HepG2 (cell line): Measurements from ENCODE around the gene PRR29. TPM values are rescaled to one million over a fixed set of nuclear protein-coding genes. Genes with fewer than 3 reads are reported as not detected.
A peak's percentile ranks its signal among the peaks of the same experiment; 100 is the strongest.

Source experiments
- ATRX ChIP-seq: sonication (generic); formaldehyde crosslinking; IDR thresholded peaks from 2 replicates; pipeline ENCODE4 v1.4.0; 2020; ENCODE audit warnings: missing genetic modification reagents, borderline replicate concordance
- ELK4 ChIP-seq: sonication (generic); formaldehyde crosslinking; IDR thresholded peaks from 2 replicates; pipeline ENCODE4 v1.9.0; 2021; ENCODE audit warnings: missing genetic modification reagents, borderline replicate concordance
- FOXK2 ChIP-seq: fragments of 450-650 bp; IDR thresholded peaks from 2 replicates; pipeline ENCODE4 v1.6.1; 2016
- FOXM1 ChIP-seq: sonication (generic); formaldehyde crosslinking; IDR thresholded peaks from 2 replicates; pipeline ENCODE4 v1.5.0; 2020; ENCODE audit warnings: missing genetic modification reagents
- HES4 ChIP-seq: sonication (generic); formaldehyde crosslinking; IDR thresholded peaks from 2 replicates; pipeline ENCODE4 v1.9.0; 2021; ENCODE audit warnings: mild to moderate bottlenecking, missing genetic modification reagents, borderline replicate concordance
- KMT2B ChIP-seq: IDR thresholded peaks from 2 replicates; pipeline ENCODE4 v1.6.1; 2016; ENCODE audit warnings: missing genetic modification reagents, missing compliant biosample characterization
- MED8 ChIP-seq: sonication (generic); formaldehyde crosslinking; IDR thresholded peaks from 2 replicates; pipeline ENCODE4 v1.8.1; 2023; ENCODE audit warnings: mild to moderate bottlenecking, missing genetic modification reagents; ENCODE audit not compliant: insufficient replicate concordance
- POLR2A ChIP-seq, 2 experiments: IDR thresholded peaks; 2 replicates each; pipeline ENCODE4 v1.6.1; 2011; ENCODE audit warnings: low read depth in 2 of 2, low read length in 2 of 2, mild to moderate bottlenecking in 1 of 2, moderate library complexity in 1 of 2; ENCODE audit not compliant: insufficient read depth in 1 of 2
- REXO4 ChIP-seq: sonication (generic); formaldehyde crosslinking; IDR thresholded peaks from 2 replicates; pipeline ENCODE4 v1.8.0; 2022; ENCODE audit warnings: missing genetic modification reagents, mild to moderate bottlenecking, borderline replicate concordance
- TBP ChIP-seq: sonication (generic); formaldehyde crosslinking; IDR thresholded peaks from 2 replicates; pipeline ENCODE4 v1.5.0; 2020; ENCODE audit warnings: missing genetic modification reagents
- USF2 ChIP-seq, 2 experiments: sonication (generic) in 1 of 2; formaldehyde crosslinking in 1 of 2; IDR thresholded peaks; 2 replicates each; pipeline versions ENCODE4 v1.5.1 to v1.6.1; 2011 to 2020; ENCODE audit warnings: borderline replicate concordance in 1 of 2, low read depth in 1 of 2, low read length in 1 of 2, mild to moderate bottlenecking in 1 of 2, missing genetic modification reagents in 1 of 2, moderate library complexity in 1 of 2
- ZNF276 ChIP-seq: sonication (generic); formaldehyde crosslinking; IDR thresholded peaks from 2 replicates; pipeline ENCODE4 v1.4.0; 2020; ENCODE audit warnings: mild to moderate bottlenecking, low read depth, missing genetic modification reagents
- ZNF652 ChIP-seq: IDR thresholded peaks from 2 replicates; pipeline ENCODE4 v1.6.1; 2016; ENCODE audit warnings: low read depth, borderline replicate concordance
- ZNF83 ChIP-seq: sonication (generic); formaldehyde crosslinking; IDR thresholded peaks from 2 replicates; pipeline ENCODE4 v1.4.0; 2020; ENCODE audit warnings: missing genetic modification reagents, mild to moderate bottlenecking, borderline replicate concordance
- ZSCAN30 ChIP-seq: sonication (generic); formaldehyde crosslinking; IDR thresholded peaks from 2 replicates; pipeline ENCODE4 v1.5.0; 2020; ENCODE audit warnings: mild to moderate bottlenecking, missing genetic modification reagents
- ZSCAN5A ChIP-seq: sonication (generic); formaldehyde crosslinking; IDR thresholded peaks from 2 replicates; pipeline ENCODE4 v1.8.0; 2022; ENCODE audit warnings: mild to moderate bottlenecking, missing genetic modification reagents, borderline replicate concordance
- polyA plus RNA-seq, 8 experiments: library from polyadenylated mRNA; depleted of rRNA in 3 of 8; stranded (reverse) in 7 of 8; unstranded in 1 of 8; fragments of >200 nt; fragmentation: Illumina TruSeq in 4 of 8; extraction: Trizol in 4 of 8; gene quantifications; 2 replicates each; pipeline versions ENCODE4 v1.2.1 to v1.2.3, GENCODE V29; 2011 to 2016; ENCODE audit warnings: low read depth in 4 of 8, missing spikeins in 1 of 8, mixed read lengths in 1 of 8; ENCODE audit not compliant: insufficient read depth in 1 of 8
- total RNA-seq, 5 experiments: library from RNA; depleted of rRNA; stranded (reverse); fragments of >200 nt; fragmentation: Illumina TruSeq; extraction: Trizol; gene quantifications; 2 replicates each; pipeline ENCODE4 v1.2.3, GENCODE V29; 2016; ENCODE audit warnings: low read depth in 1 of 5
- TF ChIP-seq, protein P1 (sequence below): sonication (generic); formaldehyde crosslinking; IDR thresholded peaks from 2 replicates; pipeline ENCODE4 v1.5.0; 2020; ENCODE audit warnings: mild to moderate bottlenecking, missing genetic modification reagents
- TF ChIP-seq, protein P2 (sequence below): sonication (generic); formaldehyde crosslinking; IDR thresholded peaks from 2 replicates; pipeline ENCODE4 v1.4.0; 2020; ENCODE audit warnings: missing genetic modification reagents, borderline replicate concordance

The PRR29 gene
- total and polyA plus RNA-seq, 2 of the 13 experiments (the other 11 are each of a cell fraction or from before 2014, with no cell fraction given): 0.07 to 0.20 TPM

DNA sequence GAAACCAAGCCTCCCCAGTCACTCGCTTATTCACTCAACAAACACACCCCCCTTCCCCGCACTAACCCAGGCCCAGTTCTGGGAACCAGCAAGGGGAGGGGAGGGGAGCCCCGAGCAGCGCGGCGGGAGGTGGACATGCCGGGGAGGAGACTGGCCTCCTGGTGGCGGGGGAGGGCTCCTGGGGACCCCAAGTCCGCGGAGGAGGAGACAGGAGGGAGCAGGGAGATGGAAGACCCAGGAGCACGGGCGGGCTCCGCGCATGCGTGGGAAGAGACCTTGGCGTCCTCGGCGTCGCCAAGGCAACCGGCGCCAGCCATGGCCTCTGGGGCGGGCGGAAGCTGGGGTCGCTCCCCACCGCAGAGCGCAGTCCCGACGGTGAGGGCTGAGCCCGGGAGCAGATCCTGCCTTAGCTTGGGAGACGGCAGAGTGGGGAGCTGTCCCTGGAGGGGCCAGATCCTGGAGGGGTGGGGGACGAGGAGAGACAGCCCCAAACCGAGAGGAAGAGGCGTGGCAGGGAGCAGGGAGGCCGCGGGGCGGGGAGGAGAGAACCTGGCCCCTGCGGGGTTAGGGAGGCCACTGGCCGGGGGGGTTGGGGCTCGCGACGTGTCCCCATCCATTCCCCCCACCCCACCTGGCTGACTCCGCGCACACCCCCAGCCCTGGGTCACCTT, at the start of gene PRR29 (continued):
- TF ChIP-seq ZNF652 (CRISPR knock-in tag) (no peak), MED8 (CRISPR knock-in tag) (no peak), KMT2B (CRISPR knock-in tag) (no peak), REXO4 (no peak), ZSCAN5A (CRISPR knock-in tag) (no peak), ZSCAN30 (no peak), ZNF83 (CRISPR knock-in tag) (no peak), ZNF276 (CRISPR knock-in tag) (no peak), TBP (CRISPR knock-in tag) (no peak), ELK4 (CRISPR knock-in tag) (no peak), HES4 (CRISPR knock-in tag) (0 out of 2 replicates have a peak, but pooled peaks have one; percentile 60), FOXM1 (CRISPR knock-in tag) (no peak), ATRX (no peak), USF2 (IDR thresholded peaks at IDR 0.05; ENCODE audit: low read depth, low read length) (no peak), USF2 (CRISPR knock-in tag; IDR thresholded peaks at IDR 0.05; ENCODE audit: borderline replicate concordance) (no peak), POLR2A (IDR thresholded peaks at IDR 0.05; ENCODE audit: insufficient read depth in 1 of 2, low read depth in 2 of 2, low read length in 2 of 2) (no peak), FOXK2 (no peak)
- TF ChIP-seq, protein P1, sequence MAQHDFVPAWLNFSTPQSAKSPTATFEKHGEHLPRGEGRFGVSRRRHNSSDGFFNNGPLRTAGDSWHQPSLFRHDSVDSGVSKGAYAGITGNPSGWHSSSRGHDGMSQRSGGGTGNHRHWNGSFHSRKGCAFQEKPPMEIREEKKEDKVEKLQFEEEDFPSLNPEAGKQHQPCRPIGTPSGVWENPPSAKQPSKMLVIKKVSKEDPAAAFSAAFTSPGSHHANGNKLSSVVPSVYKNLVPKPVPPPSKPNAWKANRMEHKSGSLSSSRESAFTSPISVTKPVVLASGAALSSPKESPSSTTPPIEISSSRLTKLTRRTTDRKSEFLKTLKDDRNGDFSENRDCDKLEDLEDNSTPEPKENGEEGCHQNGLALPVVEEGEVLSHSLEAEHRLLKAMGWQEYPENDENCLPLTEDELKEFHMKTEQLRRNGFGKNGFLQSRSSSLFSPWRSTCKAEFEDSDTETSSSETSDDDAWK: no peak
- TF ChIP-seq, protein P2, sequence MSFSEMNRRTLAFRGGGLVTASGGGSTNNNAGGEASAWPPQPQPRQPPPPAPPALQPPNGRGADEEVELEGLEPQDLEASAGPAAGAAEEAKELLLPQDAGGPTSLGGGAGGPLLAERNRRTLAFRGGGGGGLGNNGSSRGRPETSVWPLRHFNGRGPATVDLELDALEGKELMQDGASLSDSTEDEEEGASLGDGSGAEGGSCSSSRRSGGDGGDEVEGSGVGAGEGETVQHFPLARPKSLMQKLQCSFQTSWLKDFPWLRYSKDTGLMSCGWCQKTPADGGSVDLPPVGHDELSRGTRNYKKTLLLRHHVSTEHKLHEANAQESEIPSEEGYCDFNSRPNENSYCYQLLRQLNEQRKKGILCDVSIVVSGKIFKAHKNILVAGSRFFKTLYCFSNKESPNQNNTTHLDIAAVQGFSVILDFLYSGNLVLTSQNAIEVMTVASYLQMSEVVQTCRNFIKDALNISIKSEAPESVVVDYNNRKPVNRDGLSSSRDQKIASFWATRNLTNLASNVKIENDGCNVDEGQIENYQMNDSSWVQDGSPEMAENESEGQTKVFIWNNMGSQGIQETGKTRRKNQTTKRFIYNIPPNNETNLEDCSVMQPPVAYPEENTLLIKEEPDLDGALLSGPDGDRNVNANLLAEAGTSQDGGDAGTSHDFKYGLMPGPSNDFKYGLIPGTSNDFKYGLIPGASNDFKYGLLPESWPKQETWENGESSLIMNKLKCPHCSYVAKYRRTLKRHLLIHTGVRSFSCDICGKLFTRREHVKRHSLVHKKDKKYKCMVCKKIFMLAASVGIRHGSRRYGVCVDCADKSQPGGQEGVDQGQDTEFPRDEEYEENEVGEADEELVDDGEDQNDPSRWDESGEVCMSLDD (CRISPR knock-in tag): no peak
